ENCODE data around the gene AFAP1. TPM values are rescaled to one million over a fixed set of nuclear protein-coding genes. Genes with fewer than 3 reads are reported as not detected.

AFAP1 gene
- total RNA-seq, 2 donors from 2014 or later = 29.7 to 43.9 TPM

- H3K4me1 ChIP-seq = peaks cover 17% of the 10 kb centered on the region
- H3K9me3 ChIP-seq = no peaks in the 10 kb centered on the region
- intact Hi-C loops (cut with DNase I) = no loop called here
- H3K4me3 ChIP-seq = no peak overlapping the region
- no peaks in the 10 kb centered on the region for H3K27me3 ChIP-seq
- H3K27ac ChIP-seq = peak overlapping the region; percentile 88
- peak overlapping the region; percentile 60 to 82 for H3K9ac ChIP-seq (ENCODE audit: low read depth in 2 of 2, low read length in 2 of 2)
- no peak for DNase-seq
- H3K36me3 ChIP-seq = no peaks in the 10 kb centered on the region
- no peak for TF ChIP-seq CTCF (IDR thresholded peaks at IDR 0.05)
Measured at GRCh38 chr4:7978907-7979651, 39.4 kb upstream of the AFAP1 start.

- no peak for TF ChIP-seq CTCF (IDR thresholded peaks at IDR 0.05)
Measured at GRCh38 chr4:7978489-7978888, 38.8 kb upstream of the AFAP1 start.

GRCh38 chr4:7976634-7977033 lies 37.0 kb upstream of the AFAP1 start:
- H3K4me3 ChIP-seq = no peak overlapping the region
- no peak overlapping the region for H3K9ac ChIP-seq (ENCODE audit: low read depth in 2 of 2, low read length in 2 of 2)
- H3K9me3 ChIP-seq = no peaks in the 10 kb centered on the region
- peak overlapping the region; percentile 88 for H3K27ac ChIP-seq
- peaks cover 24% of the 10 kb centered on the region for H3K4me1 ChIP-seq
- DNase-seq = no peak
- no peaks in the 10 kb centered on the region for H3K27me3 ChIP-seq
- H3K36me3 ChIP-seq = no peaks in the 10 kb centered on the region
- intact Hi-C loops (cut with DNase I) = no loop called here
- TF ChIP-seq CTCF (IDR thresholded peaks at IDR 0.05) = no peak

More at GRCh38 chr4:7978489-7978888, 38.8 kb upstream of the AFAP1 start:
- H3K4me3 ChIP-seq = no peak overlapping the region
- H3K36me3 ChIP-seq = no peaks in the 10 kb centered on the region
- intact Hi-C loops (cut with DNase I) = no loop called here
- H3K4me1 ChIP-seq = peaks cover 20% of the 10 kb centered on the region
- H3K9ac ChIP-seq (ENCODE audit: low read depth in 2 of 2, low read length in 2 of 2) = peak overlapping the region; percentile 60 to 82
- H3K27me3 ChIP-seq = no peaks in the 10 kb centered on the region
- no peaks in the 10 kb centered on the region for H3K9me3 ChIP-seq
- peak overlapping the region; percentile 88 for H3K27ac ChIP-seq
- DNase-seq = peak; percentile 86

- Histone ChIP-seq H3K27ac (no peak overlapping the region), H3K4me3 (no peak overlapping the region), H3K27me3 (no peaks in the 10 kb centered on the region), H3K36me3 (no peaks in the 10 kb centered on the region), H3K4me1 (peaks cover 24% of the 10 kb centered on the region), H3K9ac (ENCODE audit: low read depth in 2 of 2, low read length in 2 of 2) (peak overlapping the region in 1 of 2 donors; percentile 1), H3K9me3 (no peaks in the 10 kb centered on the region)
- intact Hi-C loops (cut with DNase I) = no loop called here
- no peak for DNase-seq
- TF ChIP-seq CTCF (IDR thresholded peaks at IDR 0.05) = no peak
Measured at GRCh38 chr4:7976025-7976424, 36.4 kb upstream of the AFAP1 start.

GRCh38 chr4:7974425-7974824 lies 34.8 kb upstream of the AFAP1 start:
- no peaks in the 10 kb centered on the region for H3K36me3 ChIP-seq
- DNase-seq = no peak
- intact Hi-C loops (cut with DNase I) = no loop called here
- no peak overlapping the region for H3K4me3 ChIP-seq
- TF ChIP-seq CTCF (IDR thresholded peaks at IDR 0.05) = no peak
- H3K4me1 ChIP-seq = peaks cover 19% of the 10 kb centered on the region
- no peaks in the 10 kb centered on the region for H3K9me3 ChIP-seq
- H3K9ac ChIP-seq (ENCODE audit: low read depth in 2 of 2, low read length in 2 of 2) = no peak overlapping the region
- H3K27me3 ChIP-seq = no peaks in the 10 kb centered on the region
- H3K27ac ChIP-seq = no peak overlapping the region

Measured in colonic mucosa (tissue), 4 donors.